Tibial nerve (tissue), 4 donors: ENCODE data around the gene CAPZA3. TPM values are rescaled to one million over a fixed set of nuclear protein-coding genes. Genes with fewer than 3 reads are reported as not detected.
"Not testable (repeated sequence)": the region's sequence is repeated elsewhere in the genome, so short reads cannot be mapped to it uniquely, and the experiment has no call there.

Experiments
- DNase-seq, 2 donors: peaks; one replicate each; pipeline ENCODE4 v3.0.0-alpha.2; 2019; ENCODE audit warnings: low spot score in 2 of 2
- H3K27ac ChIP-seq, 4 donors: fragments of 200-600 bp; sonication (generic) in 3 of 4; one replicate each; pipeline ENCODE4 v1.5.1; 2017 to 2019; ENCODE audit warnings: mild to moderate bottlenecking in 1 of 4
- H3K27me3 ChIP-seq, 2 donors: fragments of 200-600 bp; sonication (generic) in 1 of 2; one replicate each; pipeline versions ENCODE4 v1.5.1 to v1.6.0; 2017 to 2019
- H3K36me3 ChIP-seq, 3 donors: fragments of 200-600 bp; sonication (generic); one replicate each; pipeline ENCODE4 v1.5.1; 2018 to 2019
- H3K4me1 ChIP-seq, 4 donors: fragments of 200-600 bp; sonication (generic) in 3 of 4; one replicate each; pipeline ENCODE4 v1.5.1; 2017 to 2019
- H3K4me3 ChIP-seq, 4 donors: fragments of 200-600 bp; sonication (generic) in 3 of 4; one replicate each; pipeline ENCODE4 v1.5.1; 2017 to 2019; ENCODE audit warnings: mild to moderate bottlenecking in 1 of 4, moderate library complexity in 1 of 4
- H3K9me3 ChIP-seq, 4 donors: fragments of 200-600 bp; sonication (generic) in 3 of 4; one replicate each; pipeline ENCODE4 v1.5.1; 2017 to 2019
- CTCF ChIP-seq, 5 experiments: fragments of 200-600 bp in 3 of 5; fragments of 450-650 bp in 2 of 5; sonication (generic) in 3 of 5; IDR thresholded peaks; one replicate each; pipeline ENCODE4 v1.5.1; 2016 to 2019; ENCODE audit warnings: antibody characterized with exemption in 5 of 5, mild to moderate bottlenecking in 3 of 5, moderate library complexity in 2 of 5
- EP300 ChIP-seq, 2 donors: sonication (generic); formaldehyde crosslinking; IDR thresholded peaks; one replicate each; pipeline ENCODE4 v1.6.1; 2017; ENCODE audit warnings: antibody characterized with exemption in 2 of 2, mild to moderate bottlenecking in 1 of 2
- POLR2A ChIP-seq, 2 donors: fragments of 450-650 bp; IDR thresholded peaks; one replicate each; pipeline ENCODE4 v1.6.1; 2017; ENCODE audit warnings: antibody characterized with exemption in 2 of 2, mild to moderate bottlenecking in 2 of 2, moderate library complexity in 2 of 2
- WGBS, 2 donors: methylation state at CpG; one replicate each; pipeline ENCODE4 v1.1.5; 2018; 5-methylcytosine and 5-hydroxymethylcytosine counted together
- total RNA-seq, 4 donors: library from RNA; depleted of rRNA; stranded (reverse); fragments of >200 nt; gene quantifications; one replicate each; pipeline ENCODE4 v1.1.0, GENCODE V29; 2016

CAPZA3 gene
- total RNA-seq, 4 donors from 2014 or later, result not detected

DNA sequence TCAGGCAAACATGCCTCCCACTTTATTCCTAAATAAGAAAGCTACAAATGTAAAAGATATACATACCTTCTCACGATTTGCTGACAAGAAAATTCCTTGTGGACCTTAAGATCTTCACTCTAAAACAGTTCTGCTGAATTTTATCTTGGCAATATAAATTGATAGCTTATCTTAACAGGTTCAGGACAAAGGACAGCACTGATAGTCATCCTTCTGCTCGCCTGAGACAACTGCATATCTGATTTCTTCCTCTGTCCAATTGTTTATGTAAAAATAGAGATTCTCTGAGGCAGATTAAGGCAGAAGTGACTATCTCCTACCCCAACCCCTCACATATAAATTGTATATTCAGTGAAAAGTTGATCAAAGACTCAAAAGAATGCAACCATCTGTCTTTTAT, 44.9 kb downstream of the CAPZA3 start:
- 58 to 65% methylated on average over 2 of the region's 2 CpGs for WGBS, 2 donors
- Histone ChIP-seq H3K36me3 (no peaks in the 10 kb centered on the region), H3K27ac (no peak overlapping the region), H3K27me3 (no peaks in the 10 kb centered on the region), H3K4me1 (no peaks in the 10 kb centered on the region), H3K4me3 (no peak overlapping the region), H3K9me3 (peaks cover 0 to 14% (median 0%) of the 10 kb centered on the region in 4 donors)
- no peak for DNase-seq
- TF ChIP-seq EP300 (IDR thresholded peaks at IDR 0.05) (no peak), CTCF (IDR thresholded peaks at IDR 0.05) (no peak), POLR2A (IDR thresholded peaks at IDR 0.05) (no peak)

DNA sequence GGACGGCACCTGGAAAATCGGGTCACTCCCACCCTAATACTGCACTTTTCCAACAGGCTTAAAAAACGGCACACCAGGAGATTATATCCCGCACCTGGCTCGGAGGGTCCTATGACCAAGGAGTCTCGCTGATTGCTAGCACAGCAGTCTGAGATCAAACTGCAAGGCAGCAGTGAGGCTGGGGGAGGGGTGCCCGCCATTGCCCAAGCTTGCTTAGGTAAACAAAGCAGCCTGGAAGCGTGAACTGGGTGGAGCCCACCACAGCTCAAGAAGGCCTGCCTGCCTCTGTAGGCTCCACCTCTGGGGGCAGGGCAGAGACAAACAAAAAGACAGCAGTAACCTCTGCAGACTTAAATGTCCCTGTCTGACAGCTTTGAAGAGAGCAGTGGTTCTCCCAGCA, 47.5 kb downstream of the CAPZA3 start:
- not testable (repeated sequence) for H3K9me3 ChIP-seq, DNase-seq, H3K4me1 ChIP-seq, H3K27me3 ChIP-seq, H3K27ac ChIP-seq, H3K4me3 ChIP-seq, H3K36me3 ChIP-seq
- 96% methylated on average over 8 of the region's 8 CpGs for WGBS, 2 donors

Other genes starting within 250 kb of the CAPZA3 start
- gene PLCZ1, start 107 bp upstream of the CAPZA3 start, total RNA-seq, result not detected